Vagina (tissue), 2 donors: Measurements from ENCODE around the gene RRP12.
"Not testable (repeated sequence)": the region's sequence is repeated elsewhere in the genome, so short reads cannot be mapped to it uniquely, and the experiment has no call there.

Source experiments
- POLR2A ChIP-seq, 2 donors: fragments of 450-650 bp; IDR thresholded peaks; one replicate each; pipeline ENCODE4 v1.6.1; 2017; ENCODE audit warnings: antibody characterized with exemption in 2 of 2, mild to moderate bottlenecking in 2 of 2, moderate library complexity in 2 of 2
- POLR2AphosphoS5 ChIP-seq, 2 donors: sonication (generic); formaldehyde crosslinking; IDR thresholded peaks; one replicate each; pipeline ENCODE4 v1.9.0; 2017; ENCODE audit warnings: antibody characterized with exemption in 2 of 2, mild to moderate bottlenecking in 2 of 2, low read depth in 1 of 2; ENCODE audit not compliant: insufficient read depth in 1 of 2

GRCh38 chr10:97343664-97344063 lies 57.5 kb downstream of the RRP12 start:
- not testable (repeated sequence) for TF ChIP-seq POLR2A (IDR thresholded peaks at IDR 0.05); POLR2AphosphoS5 (IDR thresholded peaks at IDR 0.05; ENCODE audit: insufficient read depth in 1 of 2, low read depth in 1 of 2)
